ENCODE measurements around the gene RXFP4. TPM values are rescaled to one million over a fixed set of nuclear protein-coding genes. Genes with fewer than 3 reads are reported as not detected.

RXFP4 gene
- total and polyA plus RNA-seq, 9 of the 15 experiments (the other 6 are each of a cell fraction or from before 2014, with no cell fraction given): 0.64 TPM; not detected in 8

DNA sequence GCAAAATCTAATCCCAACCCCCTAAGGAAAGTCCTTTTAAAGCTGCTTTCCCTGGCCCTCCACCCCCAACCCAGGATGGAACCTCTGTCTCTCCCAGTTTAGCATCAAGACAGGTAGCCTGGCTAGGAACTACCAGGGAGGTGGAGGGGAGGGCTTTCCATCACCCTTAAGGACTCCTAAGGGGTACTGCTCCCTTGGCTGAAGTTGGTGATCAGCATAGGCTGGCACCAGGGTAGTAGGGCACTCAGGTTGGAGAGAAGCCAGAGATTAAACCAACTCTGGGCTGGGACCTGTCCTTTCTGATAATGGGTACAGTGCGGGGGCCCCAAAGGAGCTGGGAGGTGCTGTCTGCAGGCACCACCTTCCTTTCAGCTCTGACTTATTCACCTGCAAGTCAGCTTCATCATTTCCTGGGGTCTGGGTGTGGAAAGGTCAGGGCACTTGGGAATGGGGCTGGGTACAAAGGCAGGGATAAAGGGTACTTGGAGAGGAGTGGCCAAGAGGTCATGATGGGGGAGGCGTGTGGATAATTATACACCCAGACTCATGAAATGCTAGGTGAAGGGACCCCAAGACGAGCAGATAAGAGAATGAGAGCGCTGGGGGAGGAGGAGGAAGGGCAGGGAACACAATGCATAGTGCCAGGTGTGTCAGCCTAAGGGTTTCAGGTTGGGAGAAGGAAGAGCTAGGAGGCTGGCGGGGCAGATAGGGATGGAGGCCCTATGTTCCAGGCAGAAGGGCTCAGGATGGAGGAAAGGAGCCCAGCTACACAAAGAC is 35.7 kb downstream of the RXFP4 start (continued):
- no peak for TF ChIP-seq SMAD4 (CRISPR knock-in tag; conservative IDR thresholded peaks at IDR 0.05)
- TF ChIP-seq MCM5 (IDR thresholded peaks at IDR 0.05; ENCODE audit: low read depth): no peak
- no peak for TF ChIP-seq NEUROD1 (IDR thresholded peaks at IDR 0.05; ENCODE audit: borderline replicate concordance, low read depth, low read length, partially characterized antibody)
- TF ChIP-seq, protein P1, sequence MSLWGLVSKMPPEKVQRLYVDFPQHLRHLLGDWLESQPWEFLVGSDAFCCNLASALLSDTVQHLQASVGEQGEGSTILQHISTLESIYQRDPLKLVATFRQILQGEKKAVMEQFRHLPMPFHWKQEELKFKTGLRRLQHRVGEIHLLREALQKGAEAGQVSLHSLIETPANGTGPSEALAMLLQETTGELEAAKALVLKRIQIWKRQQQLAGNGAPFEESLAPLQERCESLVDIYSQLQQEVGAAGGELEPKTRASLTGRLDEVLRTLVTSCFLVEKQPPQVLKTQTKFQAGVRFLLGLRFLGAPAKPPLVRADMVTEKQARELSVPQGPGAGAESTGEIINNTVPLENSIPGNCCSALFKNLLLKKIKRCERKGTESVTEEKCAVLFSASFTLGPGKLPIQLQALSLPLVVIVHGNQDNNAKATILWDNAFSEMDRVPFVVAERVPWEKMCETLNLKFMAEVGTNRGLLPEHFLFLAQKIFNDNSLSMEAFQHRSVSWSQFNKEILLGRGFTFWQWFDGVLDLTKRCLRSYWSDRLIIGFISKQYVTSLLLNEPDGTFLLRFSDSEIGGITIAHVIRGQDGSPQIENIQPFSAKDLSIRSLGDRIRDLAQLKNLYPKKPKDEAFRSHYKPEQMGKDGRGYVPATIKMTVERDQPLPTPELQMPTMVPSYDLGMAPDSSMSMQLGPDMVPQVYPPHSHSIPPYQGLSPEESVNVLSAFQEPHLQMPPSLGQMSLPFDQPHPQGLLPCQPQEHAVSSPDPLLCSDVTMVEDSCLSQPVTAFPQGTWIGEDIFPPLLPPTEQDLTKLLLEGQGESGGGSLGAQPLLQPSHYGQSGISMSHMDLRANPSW (CRISPR knock-in tag; IDR thresholded peaks at IDR 0.05): no peak
- TF ChIP-seq, protein P2, sequence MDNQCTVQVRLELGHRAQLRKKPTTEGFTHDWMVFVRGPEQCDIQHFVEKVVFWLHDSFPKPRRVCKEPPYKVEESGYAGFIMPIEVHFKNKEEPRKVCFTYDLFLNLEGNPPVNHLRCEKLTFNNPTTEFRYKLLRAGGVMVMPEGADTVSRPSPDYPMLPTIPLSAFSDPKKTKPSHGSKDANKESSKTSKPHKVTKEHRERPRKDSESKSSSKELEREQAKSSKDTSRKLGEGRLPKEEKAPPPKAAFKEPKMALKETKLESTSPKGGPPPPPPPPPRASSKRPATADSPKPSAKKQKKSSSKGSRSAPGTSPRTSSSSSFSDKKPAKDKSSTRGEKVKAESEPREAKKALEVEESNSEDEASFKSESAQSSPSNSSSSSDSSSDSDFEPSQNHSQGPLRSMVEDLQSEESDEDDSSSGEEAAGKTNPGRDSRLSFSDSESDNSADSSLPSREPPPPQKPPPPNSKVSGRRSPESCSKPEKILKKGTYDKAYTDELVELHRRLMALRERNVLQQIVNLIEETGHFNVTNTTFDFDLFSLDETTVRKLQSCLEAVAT (IDR thresholded peaks at IDR 0.05): 0 out of 4 replicates have a peak, but pooled peaks of 1 of the 2 experiments have one; percentile 26
- TF ChIP-seq, protein P3, sequence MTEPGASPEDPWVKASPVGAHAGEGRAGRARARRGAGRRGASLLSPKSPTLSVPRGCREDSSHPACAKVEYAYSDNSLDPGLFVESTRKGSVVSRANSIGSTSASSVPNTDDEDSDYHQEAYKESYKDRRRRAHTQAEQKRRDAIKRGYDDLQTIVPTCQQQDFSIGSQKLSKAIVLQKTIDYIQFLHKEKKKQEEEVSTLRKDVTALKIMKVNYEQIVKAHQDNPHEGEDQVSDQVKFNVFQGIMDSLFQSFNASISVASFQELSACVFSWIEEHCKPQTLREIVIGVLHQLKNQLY (CRISPR knock-in tag; conservative IDR thresholded peaks at IDR 0.05): no peak
- TF ChIP-seq ARHGAP35 (IDR thresholded peaks at IDR 0.05; ENCODE audit: partially characterized antibody): peak; percentile 6
- TF ChIP-seq SAP30 (IDR thresholded peaks at IDR 0.05; ENCODE audit: borderline replicate concordance, insufficient read depth, low read depth, low read length, poor library complexity, severe bottlenecking): no peak
- no peak for TF ChIP-seq ZFP1 (CRISPR knock-in tag; IDR thresholded peaks at IDR 0.05)
- peak; percentile 62; the same call in 1 of the 2 replicates for TF ChIP-seq HDGF (IDR thresholded peaks at IDR 0.05)
- no peak for TF ChIP-seq ZNF778 (CRISPR knock-in tag; IDR thresholded peaks at IDR 0.05)
- TF ChIP-seq MIER1 (IDR thresholded peaks at IDR 0.05; ENCODE audit: low read depth): no peak
- TF ChIP-seq ZNF143 (CRISPR knock-in tag; IDR thresholded peaks at IDR 0.05): no peak
- TF ChIP-seq ZNF668 (CRISPR knock-in tag; IDR thresholded peaks at IDR 0.05): no peak
